NCI-H146 (cell line): Measurements from ENCODE around the gene ZNF746.
"Not testable (repeated sequence)": the region's sequence is repeated elsewhere in the genome, so short reads cannot be mapped to it uniquely, and the experiment has no call there.

Experiments
- DNase-seq: peaks from one replicate; lab custom pipeline; 2025; lab: John Stamatoyannopoulos, UW

ZNF746 gene

GRCh38 chr7:149497467-149498261, at the start of gene ZNF746:
ZNF746 (minus strand) TSS chr7:149497809; CDS start chr7:149497536, 273 bp downstream.
- peak; percentile 82 for DNase-seq

GRCh38 chr7:149547126-149547525, 49.5 kb upstream of the ZNF746 start:
- no peak for DNase-seq

GRCh38 chr7:149546331-149546730, 48.7 kb upstream of the ZNF746 start:
- no peak for DNase-seq

GRCh38 chr7:149544028-149544427, 46.4 kb upstream of the ZNF746 start:
- no peak for DNase-seq

- no peak for DNase-seq
Observed at GRCh38 chr7:149532654-149533053, 35.0 kb upstream of the ZNF746 start.

GRCh38 chr7:149529136-149529718, 31.6 kb upstream of the ZNF746 start:
- DNase-seq, result no peak

- DNase-seq, result no peak
Observed at GRCh38 chr7:149527414-149527813, 29.8 kb upstream of the ZNF746 start.

- DNase-seq, result no peak
Observed at GRCh38 chr7:149525280-149525679, 27.7 kb upstream of the ZNF746 start.

GRCh38 chr7:149524394-149524793, 26.8 kb upstream of the ZNF746 start:
- no peak for DNase-seq

- no peak for DNase-seq
Observed at GRCh38 chr7:149510248-149510647, 12.6 kb upstream of the ZNF746 start.

- no peak for DNase-seq
Observed at GRCh38 chr7:149509774-149510173, 12.2 kb upstream of the ZNF746 start.

- no peak for DNase-seq
Observed at GRCh38 chr7:149505551-149505950, 7.9 kb upstream of the ZNF746 start.

GRCh38 chr7:149501651-149502050, 4.0 kb upstream of the ZNF746 start:
- DNase-seq, result no peak

- no peak for DNase-seq
Observed at GRCh38 chr7:149500910-149501309, 3.3 kb upstream of the ZNF746 start.

- DNase-seq, result no peak
Observed at GRCh38 chr7:149500201-149500600, 2.6 kb upstream of the ZNF746 start.

GRCh38 chr7:149498811-149499210, 1.2 kb upstream of the ZNF746 start:
- no peak for DNase-seq

- DNase-seq, result peak; percentile 55
Observed at GRCh38 chr7:149496642-149497391, 792 bp downstream of the ZNF746 start.

GRCh38 chr7:149495785-149496641, 1.6 kb downstream of the ZNF746 start:
- DNase-seq, result no peak

- DNase-seq, result no peak
Observed at GRCh38 chr7:149494738-149495368, 2.8 kb downstream of the ZNF746 start.

- not testable (repeated sequence) for DNase-seq
Observed at GRCh38 chr7:149493975-149494374, 3.6 kb downstream of the ZNF746 start.

GRCh38 chr7:149493366-149493765, 4.2 kb downstream of the ZNF746 start:
- DNase-seq, result no peak
